WTC11 (cell line): ENCODE measurements around the gene CD34.

Experiments used
- CREB1 ChIP-seq: sonication (generic); formaldehyde crosslinking; IDR thresholded peaks from 2 replicates; pipeline ENCODE4 v1.8.0; 2023; ENCODE audit warnings: mild to moderate bottlenecking, missing genetic modification reagents
- CREM ChIP-seq: sonication (generic); formaldehyde crosslinking; IDR thresholded peaks from 2 replicates; pipeline ENCODE4 v1.8.1; 2022; ENCODE audit warnings: mild to moderate bottlenecking, missing genetic modification reagents, moderate library complexity
- CTCF ChIP-seq: fragments of 200-600 bp; IDR thresholded peaks from 2 replicates; pipeline ENCODE4 v1.8.0; 2022; ENCODE audit warnings: antibody characterized with exemption
- E2F4 ChIP-seq: sonication (generic); formaldehyde crosslinking; IDR thresholded peaks from 2 replicates; pipeline ENCODE4 v1.8.1; 2022; ENCODE audit warnings: low read depth, mild to moderate bottlenecking, moderate library complexity, missing genetic modification reagents, borderline replicate concordance
- FOXP1 ChIP-seq: sonication (generic); formaldehyde crosslinking; IDR thresholded peaks from 2 replicates; pipeline ENCODE4 v1.8.0; 2022; ENCODE audit warnings: missing genetic modification reagents, mild to moderate bottlenecking, moderate library complexity, borderline replicate concordance
- GABPB1 ChIP-seq: sonication (generic); formaldehyde crosslinking; IDR thresholded peaks from 2 replicates; pipeline ENCODE4 v1.8.1; 2023; ENCODE audit warnings: mild to moderate bottlenecking, missing genetic modification reagents
- NFE2L1 ChIP-seq: sonication (generic); formaldehyde crosslinking; IDR thresholded peaks from 2 replicates; pipeline ENCODE4 v1.8.1; 2023; ENCODE audit warnings: missing genetic modification reagents
- SP1 ChIP-seq: sonication (generic); formaldehyde crosslinking; conservative IDR thresholded peaks from 2 replicates; pipeline ENCODE4 v1.8.1; 2022; ENCODE audit warnings: missing genetic modification reagents
- TEAD1 ChIP-seq: sonication (generic); formaldehyde crosslinking; IDR thresholded peaks from 2 replicates; pipeline ENCODE4 v1.8.0; 2022; ENCODE audit warnings: mild to moderate bottlenecking, missing genetic modification reagents
- USF2 ChIP-seq: sonication (generic); formaldehyde crosslinking; IDR thresholded peaks from 2 replicates; pipeline ENCODE4 v1.8.1; 2023; ENCODE audit warnings: mild to moderate bottlenecking, missing genetic modification reagents, moderate library complexity
- ZNF423 ChIP-seq: fragments of 250-450 bp; sonication (Bioruptor Pico); IDR thresholded peaks from 2 replicates; pipeline ENCODE4 v2.1.2; 2022; ENCODE audit warnings: mild to moderate bottlenecking, moderate library complexity

GRCh38 chr1:207833381-207833780 lies 77.5 kb downstream of the CD34 start:
- TF ChIP-seq TEAD1 (CRISPR knock-in tag) (no peak), GABPB1 (CRISPR knock-in tag) (no peak), CTCF (no peak), CREB1 (CRISPR knock-in tag) (no peak), FOXP1 (CRISPR knock-in tag) (no peak), ZNF423 (CRISPR knock-in tag) (no peak), USF2 (CRISPR knock-in tag) (no peak), SP1 (CRISPR knock-in tag) (no peak), E2F4 (CRISPR knock-in tag) (no peak), NFE2L1 (CRISPR knock-in tag) (no peak), CREM (CRISPR knock-in tag) (no peak)
